Upper lobe of left lung (tissue), 4 donors: ENCODE data around the gene RNF11.

Source experiments
- POLR2A ChIP-seq, 4 donors: fragments of 450-650 bp; IDR thresholded peaks; one replicate each; pipeline ENCODE4 v1.5.1; 2016 to 2017; ENCODE audit warnings: antibody characterized with exemption in 4 of 4, mild to moderate bottlenecking in 2 of 4
- TF ChIP-seq, protein P1 (sequence below), 6 experiments: fragments of 450-650 bp in 4 of 6; fragments of 200-600 bp in 2 of 6; sonication (generic) in 2 of 6; IDR thresholded peaks; one replicate each; pipeline ENCODE4 v1.5.1; 2016 to 2019; ENCODE audit warnings: antibody characterized with exemption in 6 of 6

DNA sequence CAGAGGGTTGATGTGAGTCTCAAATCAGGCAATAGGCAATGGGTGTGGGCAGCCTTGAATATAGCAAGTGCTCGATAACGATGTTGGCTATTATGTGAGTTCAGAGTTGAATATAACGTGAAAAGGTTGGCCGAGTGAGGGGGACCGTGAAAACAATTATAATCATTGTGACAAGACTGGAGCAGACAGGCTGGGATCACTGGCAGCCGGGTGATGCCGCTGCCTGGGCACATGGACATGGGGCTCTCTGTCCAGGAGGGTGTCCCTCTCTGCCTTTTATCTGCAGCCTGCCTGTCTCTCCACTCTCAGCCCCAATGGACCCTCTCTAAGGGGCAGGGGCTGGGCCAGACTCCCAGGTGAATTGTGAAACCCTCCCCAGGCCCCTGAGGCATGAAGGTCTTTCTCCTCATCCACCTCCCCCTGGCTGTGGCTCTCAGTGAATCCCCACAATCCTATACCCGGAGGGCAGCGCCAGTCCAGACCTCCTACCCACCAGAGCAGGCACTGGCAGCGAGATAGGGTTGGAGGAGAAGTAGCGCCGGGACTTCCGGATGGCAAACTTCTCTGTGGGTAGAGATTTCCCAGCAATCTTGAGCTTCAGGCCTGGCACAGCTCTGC lies 57.9 kb downstream of the RNF11 start:
- TF ChIP-seq, protein P1, sequence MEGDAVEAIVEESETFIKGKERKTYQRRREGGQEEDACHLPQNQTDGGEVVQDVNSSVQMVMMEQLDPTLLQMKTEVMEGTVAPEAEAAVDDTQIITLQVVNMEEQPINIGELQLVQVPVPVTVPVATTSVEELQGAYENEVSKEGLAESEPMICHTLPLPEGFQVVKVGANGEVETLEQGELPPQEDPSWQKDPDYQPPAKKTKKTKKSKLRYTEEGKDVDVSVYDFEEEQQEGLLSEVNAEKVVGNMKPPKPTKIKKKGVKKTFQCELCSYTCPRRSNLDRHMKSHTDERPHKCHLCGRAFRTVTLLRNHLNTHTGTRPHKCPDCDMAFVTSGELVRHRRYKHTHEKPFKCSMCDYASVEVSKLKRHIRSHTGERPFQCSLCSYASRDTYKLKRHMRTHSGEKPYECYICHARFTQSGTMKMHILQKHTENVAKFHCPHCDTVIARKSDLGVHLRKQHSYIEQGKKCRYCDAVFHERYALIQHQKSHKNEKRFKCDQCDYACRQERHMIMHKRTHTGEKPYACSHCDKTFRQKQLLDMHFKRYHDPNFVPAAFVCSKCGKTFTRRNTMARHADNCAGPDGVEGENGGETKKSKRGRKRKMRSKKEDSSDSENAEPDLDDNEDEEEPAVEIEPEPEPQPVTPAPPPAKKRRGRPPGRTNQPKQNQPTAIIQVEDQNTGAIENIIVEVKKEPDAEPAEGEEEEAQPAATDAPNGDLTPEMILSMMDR (IDR thresholded peaks at IDR 0.05) = no peak
- no peak for TF ChIP-seq POLR2A (IDR thresholded peaks at IDR 0.05)
